ENCODE data around the gene RUNX2.

The RUNX2 gene

DNA sequence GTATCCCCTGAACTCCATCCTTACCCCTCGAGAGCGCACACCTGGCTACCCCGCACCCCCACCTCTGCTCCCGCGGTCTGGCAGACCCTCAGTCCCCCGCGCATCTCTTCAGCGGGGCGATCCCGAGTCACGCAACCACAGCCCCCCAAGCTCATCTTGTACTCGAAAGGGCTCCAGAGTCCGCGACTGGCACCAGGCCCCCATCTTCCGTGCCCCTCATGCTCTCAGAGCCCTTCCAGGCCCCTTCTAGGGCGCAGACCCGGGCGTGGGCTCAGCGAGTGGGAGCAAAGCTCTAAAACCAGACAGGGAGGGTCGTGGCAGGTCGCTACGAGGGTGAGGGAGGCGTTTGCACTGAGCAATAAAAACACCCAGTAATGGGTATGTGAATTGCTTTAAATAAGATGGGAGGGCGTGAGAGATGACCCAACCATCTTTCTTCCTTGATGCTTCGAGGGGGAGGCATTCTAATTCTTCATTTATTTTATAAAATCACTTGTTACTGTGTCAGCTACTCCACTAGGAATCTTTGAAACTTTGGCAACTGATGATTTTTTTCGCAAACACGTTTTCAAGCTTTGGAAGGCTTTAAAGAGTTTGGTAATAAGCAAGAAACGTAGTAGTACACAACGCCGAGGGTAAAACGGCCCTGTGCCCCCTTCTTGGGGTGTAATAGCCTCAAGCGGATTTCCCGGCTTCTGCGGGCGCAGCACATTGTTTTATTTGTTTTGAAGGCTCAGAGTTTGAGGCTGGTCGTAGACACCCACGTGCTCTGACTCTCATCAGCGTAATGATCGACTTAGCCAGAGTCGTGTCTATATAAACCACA lies 92.2 kb downstream of the RUNX2 start:
- Histone ChIP-seq H4K20me1 (ENCODE audit: insufficient read depth) (no peaks in the 10 kb centered on the region), H3K27ac (peak overlapping the region; percentile 95), H3K4me2 (peak overlapping the region; percentile 94), H3K9ac (peak overlapping the region; percentile 99), H2AFZ (ENCODE audit: low read depth) (peak overlapping the region; percentile 37; the same call in 1 of the 2 replicates), H3K4me3 (IDR thresholded peaks at IDR 0.05; ENCODE audit: insufficient read depth, low read depth, low read length) (no peak overlapping the region), H3K79me2 (ENCODE audit: insufficient read depth, low read depth) (peaks cover 89% of the 10 kb centered on the region), H3K4me1 (ENCODE audit: low read depth, poor library complexity, severe bottlenecking) (peaks cover 38% of the 10 kb centered on the region), H3K27me3 (ENCODE audit: insufficient read depth, low read depth) (no peaks in the 10 kb centered on the region), H3K36me3 (ENCODE audit: insufficient read depth) (peaks cover 10% of the 10 kb centered on the region; the same call in 1 of the 2 replicates)
- TF ChIP-seq, protein P1, sequence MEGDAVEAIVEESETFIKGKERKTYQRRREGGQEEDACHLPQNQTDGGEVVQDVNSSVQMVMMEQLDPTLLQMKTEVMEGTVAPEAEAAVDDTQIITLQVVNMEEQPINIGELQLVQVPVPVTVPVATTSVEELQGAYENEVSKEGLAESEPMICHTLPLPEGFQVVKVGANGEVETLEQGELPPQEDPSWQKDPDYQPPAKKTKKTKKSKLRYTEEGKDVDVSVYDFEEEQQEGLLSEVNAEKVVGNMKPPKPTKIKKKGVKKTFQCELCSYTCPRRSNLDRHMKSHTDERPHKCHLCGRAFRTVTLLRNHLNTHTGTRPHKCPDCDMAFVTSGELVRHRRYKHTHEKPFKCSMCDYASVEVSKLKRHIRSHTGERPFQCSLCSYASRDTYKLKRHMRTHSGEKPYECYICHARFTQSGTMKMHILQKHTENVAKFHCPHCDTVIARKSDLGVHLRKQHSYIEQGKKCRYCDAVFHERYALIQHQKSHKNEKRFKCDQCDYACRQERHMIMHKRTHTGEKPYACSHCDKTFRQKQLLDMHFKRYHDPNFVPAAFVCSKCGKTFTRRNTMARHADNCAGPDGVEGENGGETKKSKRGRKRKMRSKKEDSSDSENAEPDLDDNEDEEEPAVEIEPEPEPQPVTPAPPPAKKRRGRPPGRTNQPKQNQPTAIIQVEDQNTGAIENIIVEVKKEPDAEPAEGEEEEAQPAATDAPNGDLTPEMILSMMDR (conservative IDR thresholded peaks at IDR 0.05; ENCODE audit: low read depth, low read length): no peak

DNA sequence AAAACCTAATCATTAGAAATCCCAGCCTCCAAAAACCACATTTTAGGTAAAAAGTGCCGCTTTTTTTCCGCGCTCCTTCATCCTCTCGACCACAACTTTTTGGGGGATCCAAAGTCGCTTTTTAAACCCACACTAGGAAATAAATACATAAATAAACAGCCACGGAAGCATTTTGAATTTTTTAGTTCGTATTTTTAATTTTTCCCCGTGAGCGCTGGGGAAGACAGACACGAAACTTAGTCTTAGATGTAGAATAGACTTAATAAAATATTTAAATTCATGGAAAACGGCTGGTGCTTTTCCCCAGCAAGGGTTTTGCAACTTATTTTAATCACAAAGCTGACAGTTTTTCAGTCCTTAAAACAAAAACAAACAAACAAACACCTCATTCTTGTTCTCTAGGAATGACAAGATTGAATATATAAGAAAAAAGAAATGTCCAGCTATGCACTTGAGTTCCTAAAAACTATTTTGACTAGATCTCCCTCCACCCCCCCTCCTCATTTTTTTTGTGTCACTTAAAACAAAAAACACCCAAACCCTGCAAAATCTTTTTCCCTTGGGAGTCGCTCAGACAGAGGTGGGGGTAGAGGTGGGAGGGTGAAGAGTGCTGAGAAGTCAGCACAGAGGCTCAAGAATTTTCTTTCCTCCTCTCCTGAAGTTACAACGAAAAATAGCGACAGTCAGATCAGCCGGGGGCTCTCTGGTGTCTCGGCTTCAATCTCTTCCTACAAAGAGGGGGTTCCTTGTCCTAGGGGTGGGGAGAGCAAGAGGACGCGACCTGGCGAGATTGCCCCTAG lies 93.0 kb downstream of the RUNX2 start:
- Histone ChIP-seq H3K27me3 (ENCODE audit: insufficient read depth, low read depth) (no peaks in the 10 kb centered on the region), H3K27ac (peak overlapping the region; percentile 95)

DNA sequence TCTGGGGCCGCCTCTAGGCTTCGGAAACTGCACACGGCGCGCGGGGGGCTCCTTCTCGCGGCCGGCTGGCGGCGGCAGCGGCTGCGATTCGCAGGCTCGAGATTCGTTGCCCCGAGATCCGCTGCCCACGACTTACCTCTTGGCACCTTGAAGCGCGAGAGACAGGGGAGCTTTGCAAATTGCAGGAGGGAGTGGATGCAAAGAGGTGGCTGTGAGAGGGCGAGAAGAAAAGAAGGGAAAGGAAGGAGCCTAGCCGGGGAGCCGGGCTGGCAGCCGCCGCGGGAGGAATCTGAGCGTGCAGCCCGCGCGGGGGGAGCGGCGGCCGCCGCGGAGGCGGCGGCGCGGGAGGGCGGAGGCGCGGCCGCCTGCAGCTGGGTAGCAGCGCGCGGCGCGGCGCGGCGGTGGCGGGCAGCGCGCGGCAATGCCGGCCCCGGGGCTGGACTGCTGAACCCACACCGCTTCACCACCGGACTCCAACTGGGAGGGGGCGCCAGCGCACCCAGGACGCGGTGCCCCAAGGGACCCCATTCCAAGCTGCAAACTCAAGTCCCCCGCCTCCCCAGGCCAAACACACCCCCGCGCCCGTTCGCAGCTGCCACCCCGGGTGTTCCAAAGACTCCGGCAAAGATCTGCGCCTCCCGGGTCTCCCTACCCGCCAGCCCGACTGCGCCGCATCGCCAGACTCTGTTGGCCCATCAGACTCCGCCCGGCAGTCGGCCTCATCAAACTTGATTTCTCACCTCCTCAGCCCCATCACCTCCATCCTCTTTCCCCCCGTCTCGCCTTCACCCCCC lies 93.8 kb downstream of the RUNX2 start:
- H3K4me1 ChIP-seq (ENCODE audit: low read depth, poor library complexity, severe bottlenecking): peaks cover 28% of the 10 kb centered on the region
- no peak overlapping the region for H2AFZ ChIP-seq (ENCODE audit: low read depth)
- H3K27ac ChIP-seq: peak overlapping the region; percentile 95
- peaks cover 96% of the 10 kb centered on the region for H3K79me2 ChIP-seq (ENCODE audit: insufficient read depth, low read depth)
- TF ChIP-seq, protein P1 (conservative IDR thresholded peaks at IDR 0.05; ENCODE audit: low read depth, low read length): 0 out of 2 replicates have a peak, but pooled peaks have one; percentile 17
- H3K27me3 ChIP-seq (ENCODE audit: insufficient read depth, low read depth): no peaks in the 10 kb centered on the region
- H3K9ac ChIP-seq: peak overlapping the region; percentile 99
- H3K4me2 ChIP-seq: peak overlapping the region; percentile 94
- H4K20me1 ChIP-seq (ENCODE audit: insufficient read depth): no peaks in the 10 kb centered on the region
- H3K4me3 ChIP-seq (IDR thresholded peaks at IDR 0.05; ENCODE audit: insufficient read depth, low read depth, low read length): no peak overlapping the region
- H3K36me3 ChIP-seq (ENCODE audit: insufficient read depth): peaks cover 10% of the 10 kb centered on the region; the same call in 1 of the 2 replicates

More for the DNA sequence above, 93.0 kb downstream of the RUNX2 start:
- Histone ChIP-seq H3K4me2 (peak overlapping the region; percentile 94), H3K79me2 (ENCODE audit: insufficient read depth, low read depth) (peaks cover 96% of the 10 kb centered on the region), H3K4me3 (IDR thresholded peaks at IDR 0.05; ENCODE audit: insufficient read depth, low read depth, low read length) (no peak overlapping the region), H2AFZ (ENCODE audit: low read depth) (no peak overlapping the region), H3K9ac (peak overlapping the region; percentile 99), H3K36me3 (ENCODE audit: insufficient read depth) (peaks cover 10% of the 10 kb centered on the region; the same call in 1 of the 2 replicates), H4K20me1 (ENCODE audit: insufficient read depth) (no peaks in the 10 kb centered on the region), H3K4me1 (ENCODE audit: low read depth, poor library complexity, severe bottlenecking) (peaks cover 30% of the 10 kb centered on the region)
- TF ChIP-seq, protein P1 (conservative IDR thresholded peaks at IDR 0.05; ENCODE audit: low read depth, low read length): no peak; the same call in 1 of the 2 replicates
